GM12892 (cell line): ENCODE data around the gene NOXO1.

Experiments
- POLR2A ChIP-seq: IDR thresholded peaks from 2 replicates; pipeline ENCODE4 v1.6.1; 2011; ENCODE audit warnings: low read depth, low read length, control low read depth
- POLR2AphosphoS5 ChIP-seq: IDR thresholded peaks from 2 replicates; pipeline ENCODE4 v1.6.1; 2011; ENCODE audit warnings: low read depth, low read length, control low read depth

DNA sequence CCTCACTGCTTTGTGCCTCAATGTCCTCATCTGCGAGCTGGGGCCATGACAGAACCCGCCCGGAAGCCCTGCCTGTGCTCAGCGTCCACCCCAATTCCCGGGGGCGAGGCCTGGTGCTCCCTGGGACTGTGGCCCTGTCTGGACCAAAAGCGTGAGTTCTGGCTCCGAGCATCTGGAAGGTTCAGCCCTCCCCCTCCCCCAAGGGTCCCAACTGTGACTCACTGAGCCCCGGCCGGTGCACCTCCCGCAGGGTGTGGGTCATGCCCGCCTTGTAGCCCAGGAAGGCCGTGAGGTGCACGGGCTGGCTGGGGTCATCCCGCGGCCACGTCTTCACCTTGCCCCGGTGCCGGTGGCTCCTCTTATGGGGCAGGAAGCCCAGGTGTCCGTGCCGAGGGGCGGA, 27.5 kb downstream of the NOXO1 start:
- TF ChIP-seq POLR2A = no peak
- no peak for TF ChIP-seq POLR2AphosphoS5
